HCT116 (cell line): ENCODE data around the gene TENM4. TPM values are rescaled to one million over a fixed set of nuclear protein-coding genes. Genes with fewer than 3 reads are reported as not detected.

Source experiments
- ATAC-seq: fragments of 200-7000 bp; cut with Tn5 transposase; 2 replicates; pipeline ENCODE4 v1.9.1; 2020; ENCODE audit warnings: mild to moderate bottlenecking, moderate library complexity
- BruUV-seq: library from RNA; stranded (reverse); fragments of 400-500 nt; replicated peaks from 2 replicates; lab custom pipeline; 2021; lab: Mats Ljungman, UMichigan
- CTCF ChIA-PET: fragments of 300-600 bp; sonication (Branson Sonifier 250); formaldehyde crosslinking; loops from one replicate; lab custom pipeline; 2021; ENCODE audit warnings: antibody characterized with exemption; lab: Charles Lee
- POLR2A ChIA-PET: fragments of 300-600, 350-600 bp; sonication (Branson Sonifier 250); formaldehyde crosslinking; loops from one replicate; lab custom pipeline; 2021; ENCODE audit warnings: antibody characterized with exemption; lab: Charles Lee
- RAD21 ChIA-PET, 2 experiments: fragments of 300-600 bp; sonication (Branson Sonifier 250); formaldehyde crosslinking; loops; one replicate each; lab custom pipeline; 2023; ENCODE audit warnings: low total read pairs in 2 of 2; ENCODE audit not compliant: uncharacterized antibody in 2 of 2, unreplicated experiment in 2 of 2, low non-redundant PET in 1 of 2; lab: Charles Lee
- DNase-seq: peaks from one replicate; pipeline ENCODE4 v3.0.0-alpha.2; 2010; ENCODE audit warnings: low read depth, low spot score
- H2AFZ ChIP-seq: fragments of 200-600 bp; shearing (Covaris generic), sonication (generic); 2 replicates; pipeline ENCODE4 v1.6.1; 2017; ENCODE audit warnings: low read depth, mixed run types, mixed read lengths, antibody characterized with exemption, low read length; ENCODE audit not compliant: poor library complexity, severe bottlenecking
- H3K27ac ChIP-seq: 2 replicates; pipeline ENCODE4 v1.5.1; 2012; ENCODE audit warnings: low read depth, low read length
- H3K27me3 ChIP-seq: fragments of 200-600 bp; sonication (generic); 2 replicates; pipeline ENCODE4 v1.6.1; 2016; ENCODE audit warnings: mixed run types, low read length, mixed read lengths; ENCODE audit not compliant: insufficient read depth
- H3K36me3 ChIP-seq, 2 experiments: fragments of 200-500 bp in 1 of 2; fragments of 200-600 bp in 1 of 2; sonication (Bioruptor generic) in 1 of 2; sonication (generic) in 1 of 2; 2 replicates each; pipeline versions ENCODE4 v1.5.1 to v1.6.1; 2014 to 2016; ENCODE audit warnings: low read length in 2 of 2, inconsistent platforms in 1 of 2, mixed read lengths in 1 of 2, mixed run types in 1 of 2; ENCODE audit not compliant: insufficient read depth in 2 of 2, control insufficient read depth in 1 of 2
- H3K4me1 ChIP-seq, 2 experiments: fragments of 200-600 bp in 1 of 2; sonication (generic) in 1 of 2; 2 replicates each; pipeline versions ENCODE4 v1.5.1 to v1.6.1; 2012 to 2017; ENCODE audit warnings: low read length in 2 of 2, inconsistent platforms in 1 of 2, mild to moderate bottlenecking in 1 of 2, mixed read lengths in 1 of 2, mixed run types in 1 of 2, moderate library complexity in 1 of 2; ENCODE audit not compliant: insufficient read depth in 2 of 2, control insufficient read depth in 1 of 2
- H3K4me2 ChIP-seq: fragments of 200-600 bp; sonication (generic); 2 replicates; pipeline ENCODE4 v1.6.1; 2017; ENCODE audit warnings: mixed run types, low read length, mixed read lengths
- H3K4me3 ChIP-seq, 2 experiments: fragments of 200-600 bp in 1 of 2; sonication (generic) in 1 of 2; replicated peaks in 1 of 2; 2 replicates each; pipeline ENCODE4 v1.5.1; 2011 to 2016; ENCODE audit warnings: low read length in 2 of 2, control low read depth in 1 of 2, low read depth in 1 of 2, mild to moderate bottlenecking in 1 of 2, mixed read lengths in 1 of 2, mixed run types in 1 of 2
- H3K79me2 ChIP-seq: fragments of 200-600 bp; sonication (generic); 2 replicates; pipeline ENCODE4 v1.6.1; 2017; ENCODE audit warnings: mild to moderate bottlenecking, mixed run types, low read length, moderate library complexity, mixed read lengths; ENCODE audit not compliant: insufficient read depth
- H3K9ac ChIP-seq: fragments of 200-600 bp; sonication (generic); 2 replicates; pipeline ENCODE4 v1.6.1; 2016; ENCODE audit warnings: low read length, mixed read lengths
- H3K9me2 ChIP-seq: fragments of 200-600 bp; sonication (generic), shearing (Covaris generic); 2 replicates; pipeline ENCODE4 v1.6.1; 2017; ENCODE audit warnings: mixed run types, mild to moderate bottlenecking, moderate library complexity; ENCODE audit not compliant: insufficient read depth
- H3K9me3 ChIP-seq, 2 experiments: fragments of 200-500 bp in 1 of 2; fragments of 200-600 bp in 1 of 2; sonication (Bioruptor generic) in 1 of 2; sonication (generic) in 1 of 2; 2 replicates each; pipeline ENCODE4 v1.6.1; 2014 to 2017; ENCODE audit warnings: low read length in 2 of 2, mixed read lengths in 2 of 2, inconsistent platforms in 1 of 2, low read depth in 1 of 2, mild to moderate bottlenecking in 1 of 2, mixed run types in 1 of 2, moderate library complexity in 1 of 2; ENCODE audit not compliant: control insufficient read depth in 1 of 2, insufficient read depth in 1 of 2
- H4K20me1 ChIP-seq: fragments of 200-600 bp; sonication (generic), shearing (Covaris generic); 2 replicates; pipeline ENCODE4 v1.6.1; 2017; ENCODE audit warnings: mixed run types, mild to moderate bottlenecking, moderate library complexity; ENCODE audit not compliant: insufficient read depth
- CBX3 ChIP-seq: IDR thresholded peaks from 2 replicates; pipeline ENCODE4 v1.6.1; 2012; ENCODE audit warnings: low read depth
- CEBPB ChIP-seq: IDR thresholded peaks from 2 replicates; pipeline ENCODE4 v1.6.1; 2012; ENCODE audit warnings: low read depth
- EGR1 ChIP-seq: IDR thresholded peaks from 2 replicates; pipeline ENCODE4 v1.6.1; 2012; ENCODE audit warnings: low read depth
- ELF1 ChIP-seq: IDR thresholded peaks from 2 replicates; pipeline ENCODE4 v1.6.1; 2012; ENCODE audit warnings: low read depth, borderline replicate concordance
- EZH2 ChIP-seq: fragments of 200-600 bp; sonication (generic); IDR thresholded peaks from 2 replicates; pipeline ENCODE4 v1.6.1; 2017; ENCODE audit warnings: antibody characterized with exemption, mixed run types
- EZH2phosphoT487 ChIP-seq: fragments of 200-600 bp; IDR thresholded peaks from 2 replicates; pipeline ENCODE4 v1.6.1; 2018; ENCODE audit warnings: antibody characterized with exemption, borderline replicate concordance
- FOSL1 ChIP-seq: IDR thresholded peaks from 2 replicates; pipeline ENCODE4 v1.6.1; 2012; ENCODE audit warnings: low read depth
- POLR2A ChIP-seq: IDR thresholded peaks from 2 replicates; pipeline ENCODE4 v1.7.0; 2011; ENCODE audit warnings: borderline replicate concordance; ENCODE audit not compliant: insufficient read depth, insufficient read length; ENCODE audit errors: extremely low read depth
- POLR2AphosphoS5 ChIP-seq: IDR thresholded peaks from 2 replicates; pipeline ENCODE4 v1.6.1; 2011; ENCODE audit warnings: mild to moderate bottlenecking, low read depth, low read length, moderate library complexity
- SIN3A ChIP-seq: IDR thresholded peaks from 2 replicates; pipeline ENCODE4 v1.6.1; 2012; ENCODE audit warnings: low read depth
- SP1 ChIP-seq: IDR thresholded peaks from 2 replicates; pipeline ENCODE4 v1.6.1; 2012; ENCODE audit warnings: low read depth
- SRF ChIP-seq: IDR thresholded peaks from 2 replicates; pipeline ENCODE4 v1.6.1; 2012; ENCODE audit warnings: low read depth
- TCF7L2 ChIP-seq: IDR thresholded peaks from 2 replicates; pipeline ENCODE4 v1.7.0; 2011; ENCODE audit warnings: borderline replicate concordance, inconsistent platforms; ENCODE audit not compliant: insufficient read depth, insufficient read length; ENCODE audit errors: extremely low read depth
- YY1 ChIP-seq: IDR thresholded peaks from 2 replicates; pipeline ENCODE4 v1.6.1; 2011; ENCODE audit warnings: low read length, low read depth, moderate library complexity, mild to moderate bottlenecking; ENCODE audit not compliant: insufficient replicate concordance; ENCODE audit errors: extremely low read depth
- ZFX ChIP-seq: fragments of 450-650 bp; IDR thresholded peaks from 2 replicates; pipeline ENCODE4 v1.6.1; 2017
- ZNF274 ChIP-seq: fragments of 200-500 bp; sonication (Bioruptor generic); IDR thresholded peaks from 2 replicates; pipeline ENCODE4 v1.6.1; 2014; ENCODE audit warnings: mild to moderate bottlenecking, low read depth, low read length, inconsistent platforms
- intact Hi-C: fragments of 100-400 bp; cut with micrococcal nuclease; formaldehyde crosslinking; loops from 2 replicates; pipeline ENCODE4 v1.10.0; 2022
- total RNA-seq: library from RNA; stranded (reverse); gene quantifications from one replicate; pipeline ENCODE4 v1.2.1, GENCODE V29; 2021; ENCODE audit not compliant: unreplicated experiment
- TF ChIP-seq, protein P1 (sequence below): IDR thresholded peaks from 2 replicates; pipeline ENCODE4 v1.6.1; 2012
- TF ChIP-seq, protein P2 (sequence below): IDR thresholded peaks from 2 replicates; pipeline ENCODE4 v1.6.1; 2012
- TF ChIP-seq, protein P3 (sequence below), 3 experiments: fragments of 200-600 bp in 1 of 3; sonication (generic) in 1 of 3; IDR thresholded peaks in 2 of 3; conservative IDR thresholded peaks in 1 of 3; 2 replicates each; pipeline ENCODE4 v1.5.1; 2012 to 2017; ENCODE audit warnings: low read depth in 2 of 3, low read length in 2 of 3, antibody characterized with exemption in 1 of 3, borderline replicate concordance in 1 of 3, control low read depth in 1 of 3, mild to moderate bottlenecking in 1 of 3, mixed read lengths in 1 of 3, mixed run types in 1 of 3, moderate library complexity in 1 of 3; ENCODE audit not compliant: insufficient read depth in 1 of 3
- TF ChIP-seq, protein P4 (sequence below): IDR thresholded peaks from 2 replicates; pipeline ENCODE4 v1.6.1; 2012; ENCODE audit warnings: low read depth

Gene TENM4
- total RNA-seq, 1 experiment from 2014 or later, result 0.05 TPM

DNA sequence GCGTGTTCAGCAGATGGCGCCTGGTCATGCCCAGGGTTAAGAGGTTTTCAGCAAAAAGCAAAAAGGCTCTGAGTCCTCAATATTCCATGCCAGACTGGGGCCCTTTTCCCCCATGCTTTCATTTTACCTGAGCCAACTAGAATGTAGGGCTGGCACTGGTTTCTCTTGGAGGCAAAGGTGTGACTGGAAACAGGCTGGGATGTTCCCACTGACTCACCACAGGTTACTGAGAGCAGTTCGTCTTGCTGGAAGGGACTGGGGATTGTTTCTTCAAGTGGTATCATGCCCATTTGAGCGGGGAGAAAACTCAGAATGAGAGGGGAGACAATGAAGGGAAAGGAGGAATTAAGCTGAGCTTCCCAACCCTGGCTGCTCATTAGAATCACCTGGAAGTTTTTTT, 243.9 kb downstream of the TENM4 start:
- no peak overlapping the region for H3K27ac ChIP-seq

More for the DNA sequence above, 243.9 kb downstream of the TENM4 start:
- H3K36me3 ChIP-seq, result no peaks in the 10 kb centered on the region
- H2AFZ ChIP-seq, result no peak overlapping the region
- no peak overlapping the region for H3K4me2 ChIP-seq
- no peaks in the 10 kb centered on the region for H3K4me1 ChIP-seq
- TF ChIP-seq EZH2phosphoT487 (no peak), POLR2AphosphoS5 (no peak), POLR2A (no peak), ZNF274 (no peak), CEBPB (no peak), YY1 (no peak), SP1 (no peak), ZFX (no peak), TCF7L2 (no peak), EGR1 (no peak), ELF1 (no peak), FOSL1 (no peak), EZH2 (no peak), CBX3 (no peak), SRF (no peak), SIN3A (no peak)
- TF ChIP-seq, protein P1, sequence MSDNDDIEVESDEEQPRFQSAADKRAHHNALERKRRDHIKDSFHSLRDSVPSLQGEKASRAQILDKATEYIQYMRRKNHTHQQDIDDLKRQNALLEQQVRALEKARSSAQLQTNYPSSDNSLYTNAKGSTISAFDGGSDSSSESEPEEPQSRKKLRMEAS, result no peak
- TF ChIP-seq, protein P2, sequence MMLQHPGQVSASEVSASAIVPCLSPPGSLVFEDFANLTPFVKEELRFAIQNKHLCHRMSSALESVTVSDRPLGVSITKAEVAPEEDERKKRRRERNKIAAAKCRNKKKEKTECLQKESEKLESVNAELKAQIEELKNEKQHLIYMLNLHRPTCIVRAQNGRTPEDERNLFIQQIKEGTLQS, result no peak
- TF ChIP-seq, protein P3, sequence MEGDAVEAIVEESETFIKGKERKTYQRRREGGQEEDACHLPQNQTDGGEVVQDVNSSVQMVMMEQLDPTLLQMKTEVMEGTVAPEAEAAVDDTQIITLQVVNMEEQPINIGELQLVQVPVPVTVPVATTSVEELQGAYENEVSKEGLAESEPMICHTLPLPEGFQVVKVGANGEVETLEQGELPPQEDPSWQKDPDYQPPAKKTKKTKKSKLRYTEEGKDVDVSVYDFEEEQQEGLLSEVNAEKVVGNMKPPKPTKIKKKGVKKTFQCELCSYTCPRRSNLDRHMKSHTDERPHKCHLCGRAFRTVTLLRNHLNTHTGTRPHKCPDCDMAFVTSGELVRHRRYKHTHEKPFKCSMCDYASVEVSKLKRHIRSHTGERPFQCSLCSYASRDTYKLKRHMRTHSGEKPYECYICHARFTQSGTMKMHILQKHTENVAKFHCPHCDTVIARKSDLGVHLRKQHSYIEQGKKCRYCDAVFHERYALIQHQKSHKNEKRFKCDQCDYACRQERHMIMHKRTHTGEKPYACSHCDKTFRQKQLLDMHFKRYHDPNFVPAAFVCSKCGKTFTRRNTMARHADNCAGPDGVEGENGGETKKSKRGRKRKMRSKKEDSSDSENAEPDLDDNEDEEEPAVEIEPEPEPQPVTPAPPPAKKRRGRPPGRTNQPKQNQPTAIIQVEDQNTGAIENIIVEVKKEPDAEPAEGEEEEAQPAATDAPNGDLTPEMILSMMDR (IDR thresholded peaks at IDR 0.05 in 2 of 3, conservative IDR thresholded peaks at IDR 0.05 in 1 of 3; ENCODE audit: borderline replicate concordance in 1 of 3, insufficient read depth in 1 of 3, low read depth in 2 of 3, low read length in 2 of 3), result no peak
- TF ChIP-seq, protein P4, sequence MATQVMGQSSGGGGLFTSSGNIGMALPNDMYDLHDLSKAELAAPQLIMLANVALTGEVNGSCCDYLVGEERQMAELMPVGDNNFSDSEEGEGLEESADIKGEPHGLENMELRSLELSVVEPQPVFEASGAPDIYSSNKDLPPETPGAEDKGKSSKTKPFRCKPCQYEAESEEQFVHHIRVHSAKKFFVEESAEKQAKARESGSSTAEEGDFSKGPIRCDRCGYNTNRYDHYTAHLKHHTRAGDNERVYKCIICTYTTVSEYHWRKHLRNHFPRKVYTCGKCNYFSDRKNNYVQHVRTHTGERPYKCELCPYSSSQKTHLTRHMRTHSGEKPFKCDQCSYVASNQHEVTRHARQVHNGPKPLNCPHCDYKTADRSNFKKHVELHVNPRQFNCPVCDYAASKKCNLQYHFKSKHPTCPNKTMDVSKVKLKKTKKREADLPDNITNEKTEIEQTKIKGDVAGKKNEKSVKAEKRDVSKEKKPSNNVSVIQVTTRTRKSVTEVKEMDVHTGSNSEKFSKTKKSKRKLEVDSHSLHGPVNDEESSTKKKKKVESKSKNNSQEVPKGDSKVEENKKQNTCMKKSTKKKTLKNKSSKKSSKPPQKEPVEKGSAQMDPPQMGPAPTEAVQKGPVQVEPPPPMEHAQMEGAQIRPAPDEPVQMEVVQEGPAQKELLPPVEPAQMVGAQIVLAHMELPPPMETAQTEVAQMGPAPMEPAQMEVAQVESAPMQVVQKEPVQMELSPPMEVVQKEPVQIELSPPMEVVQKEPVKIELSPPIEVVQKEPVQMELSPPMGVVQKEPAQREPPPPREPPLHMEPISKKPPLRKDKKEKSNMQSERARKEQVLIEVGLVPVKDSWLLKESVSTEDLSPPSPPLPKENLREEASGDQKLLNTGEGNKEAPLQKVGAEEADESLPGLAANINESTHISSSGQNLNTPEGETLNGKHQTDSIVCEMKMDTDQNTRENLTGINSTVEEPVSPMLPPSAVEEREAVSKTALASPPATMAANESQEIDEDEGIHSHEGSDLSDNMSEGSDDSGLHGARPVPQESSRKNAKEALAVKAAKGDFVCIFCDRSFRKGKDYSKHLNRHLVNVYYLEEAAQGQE, result no peak
- intact Hi-C loops, result no loop called here
- no peaks in the 10 kb centered on the region for H4K20me1 ChIP-seq
- H3K9me3 ChIP-seq, result no peaks in the 10 kb centered on the region
- DNase-seq, result no peak
- H3K27me3 ChIP-seq, result 0 out of 2 replicates have a peak, but pooled peaks cover 6% of the 10 kb centered on the region
- BruUV-seq, result no TSS peak
- ChIA-PET CTCF (no interaction called here), POLR2A (no interaction called here), RAD21 (no interaction called here)
- H3K79me2 ChIP-seq, result no peaks in the 10 kb centered on the region
- H3K9ac ChIP-seq, result no peak overlapping the region
- no peak overlapping the region for H3K4me3 ChIP-seq
- H3K9me2 ChIP-seq, result no peaks in the 10 kb centered on the region
- ATAC-seq, result no peak
